ENCODE results near the gene TMEM208. TPM values are rescaled to one million over a fixed set of nuclear protein-coding genes. Genes with fewer than 3 reads are reported as not detected.

TMEM208 gene
- total RNA-seq, 1 donor from 2014 or later, result 52.9 TPM

- intact Hi-C loops (cut with micrococcal nuclease), result loop anchor here (1.0 kb wide), 1 partner anchor 11 kb away; no protein-coding TSS in a partner anchor
Measured at GRCh38 chr16:67206838-67207248, 20.1 kb upstream of the TMEM208 start.

GRCh38 chr16:67207249-67208091, 19.5 kb upstream of the TMEM208 start:
- intact Hi-C loops (cut with micrococcal nuclease), result no loop called here

- intact Hi-C loops (cut with micrococcal nuclease), result no loop called here
Measured at GRCh38 chr16:67208154-67208896, 18.6 kb upstream of the TMEM208 start.

GRCh38 chr16:67209565-67209964, 17.4 kb upstream of the TMEM208 start:
- intact Hi-C loops (cut with micrococcal nuclease), result no loop called here

- intact Hi-C loops (cut with micrococcal nuclease), result no loop called here
Measured at GRCh38 chr16:67210069-67210937, 16.6 kb upstream of the TMEM208 start.

- intact Hi-C loops (cut with micrococcal nuclease), result no loop called here
Measured at GRCh38 chr16:67211674-67212073, 15.3 kb upstream of the TMEM208 start.

- intact Hi-C loops (cut with micrococcal nuclease), result no loop called here
Measured at GRCh38 chr16:67212766-67213165, 14.2 kb upstream of the TMEM208 start.

GRCh38 chr16:67213197-67214019, 13.5 kb upstream of the TMEM208 start:
- intact Hi-C loops (cut with micrococcal nuclease), result no loop called here

- intact Hi-C loops (cut with micrococcal nuclease), result no loop called here
Measured at GRCh38 chr16:67215706-67216105, 11.2 kb upstream of the TMEM208 start.

- intact Hi-C loops (cut with micrococcal nuclease), result no loop called here
Measured at GRCh38 chr16:67216612-67217490, 10.1 kb upstream of the TMEM208 start.

GRCh38 chr16:67223992-67224391, 2.9 kb upstream of the TMEM208 start:
- intact Hi-C loops (cut with micrococcal nuclease), result no loop called here

GRCh38 chr16:67226295-67226803, 581 bp upstream of the TMEM208 start:
- intact Hi-C loops (cut with micrococcal nuclease), result loop anchor here (1.0 to 5.0 kb wide), 7 partner anchors 18 to 1616 kb away; partner anchors contain the start of genes GFOD2, MATCAP1, PHAF1 and PLEKHG4

GRCh38 chr16:67227567-67227921, 614 bp downstream of the TMEM208 start:
- intact Hi-C loops (cut with micrococcal nuclease), result loop anchor here (1.0 to 5.0 kb wide), 10 partner anchors 9 to 1615 kb away; partner anchors contain the start of genes ACD, E2F4, FBXL8 and FHOD1

- intact Hi-C loops (cut with micrococcal nuclease), result loop anchor here (5.0 kb wide), 2 partner anchors 614 to 1614 kb away; partner anchors contain the start of genes TANGO6 and THAP11
Measured at GRCh38 chr16:67228034-67228785, 1.3 kb downstream of the TMEM208 start.

GRCh38 chr16:67228905-67229304, 2.0 kb downstream of the TMEM208 start:
- intact Hi-C loops (cut with micrococcal nuclease), result loop anchor here (5.0 kb wide), 2 partner anchors 613 to 1613 kb away; partner anchors contain the start of genes TANGO6 and THAP11

- intact Hi-C loops (cut with micrococcal nuclease), result loop anchor here (5.0 kb wide), 2 partner anchors 612 to 1612 kb away; partner anchors contain the start of genes TANGO6 and THAP11
Measured at GRCh38 chr16:67229906-67230808, 3.2 kb downstream of the TMEM208 start.
